ENCODE measurements around the gene GDF15. TPM values are rescaled to one million over a fixed set of nuclear protein-coding genes. Genes with fewer than 3 reads are reported as not detected.
"Not testable (repeated sequence)": the region's sequence is repeated elsewhere in the genome, so short reads cannot be mapped to it uniquely, and the experiment has no call there.

Gene GDF15
- total and polyA plus RNA-seq, 3 donors from 2014 or later: 0.93 to 2.5 (median 1.0) TPM

GRCh38 chr19:18363787-18364186 lies 22.2 kb upstream of the GDF15 start:
- Histone ChIP-seq H3K27ac (peak overlapping the region; percentile 80 to 86), H3K36me3 (ENCODE audit: low read depth, missing control alignments) (no peaks in the 10 kb centered on the region), H3K27me3 (no peaks in the 10 kb centered on the region), H3K9me3 (no peaks in the 10 kb centered on the region), H3K4me3 (no peak overlapping the region), H3K4me1 (peaks cover 26% of the 10 kb centered on the region)
- TF ChIP-seq POLR2A (IDR thresholded peaks at IDR 0.05) (no peak), CTCF (IDR thresholded peaks at IDR 0.05) (no peak)
- intact Hi-C loops (cut with DNase I; ENCODE audit: low total_unique reads): no loop called here
- WGBS, 2 donors: 38 to 54% methylated on average over 6 of the region's 6 CpGs
- DNase-seq: peak; percentile 38

GRCh38 chr19:18364277-18364825 lies 21.6 kb upstream of the GDF15 start:
- WGBS, 2 donors: 42 to 67% methylated on average over 9 to 11 of the region's 11 CpGs
- H3K9me3 ChIP-seq; intact Hi-C loops (cut with DNase I; ENCODE audit: low total_unique reads); H3K27me3 ChIP-seq; H3K4me3 ChIP-seq; DNase-seq; H3K36me3 ChIP-seq (ENCODE audit: low read depth, missing control alignments): not testable (repeated sequence)
- Histone ChIP-seq H3K4me1 (peaks cover 26% of the 10 kb centered on the region), H3K27ac (peak overlapping the region; percentile 80 to 86)

- Histone ChIP-seq H3K27ac (peak overlapping the region; percentile 80 to 86), H3K36me3 (ENCODE audit: low read depth, missing control alignments) (no peaks in the 10 kb centered on the region), H3K4me1 (peaks cover 26% of the 10 kb centered on the region), H3K4me3 (no peak overlapping the region), H3K9me3 (no peaks in the 10 kb centered on the region), H3K27me3 (no peaks in the 10 kb centered on the region)
- WGBS, 2 donors: 24 to 26% methylated on average over 15 of the region's 15 CpGs
- intact Hi-C loops (cut with DNase I; ENCODE audit: low total_unique reads): no loop called here
- DNase-seq: peak; percentile 88
- no peak for TF ChIP-seq POLR2A (IDR thresholded peaks at IDR 0.05)
- no peak for TF ChIP-seq CTCF (IDR thresholded peaks at IDR 0.05)
Observed at GRCh38 chr19:18364826-18365528, 21.0 kb upstream of the GDF15 start.

GRCh38 chr19:18366021-18366435 lies 19.9 kb upstream of the GDF15 start:
- H3K9me3 ChIP-seq: no peaks in the 10 kb centered on the region
- TF ChIP-seq POLR2A (IDR thresholded peaks at IDR 0.05): no peak
- TF ChIP-seq CTCF (IDR thresholded peaks at IDR 0.05): no peak
- intact Hi-C loops (cut with DNase I; ENCODE audit: low total_unique reads): no loop called here
- WGBS, 2 donors: 89 to 91% methylated on average over 2 of the region's 2 CpGs
- no peak for DNase-seq
- H3K27me3 ChIP-seq: no peaks in the 10 kb centered on the region
- H3K4me3 ChIP-seq: no peak overlapping the region
- H3K4me1 ChIP-seq: peaks cover 26% of the 10 kb centered on the region
- H3K27ac ChIP-seq: peak overlapping the region in 1 of 2 donors; percentile 86
- no peaks in the 10 kb centered on the region for H3K36me3 ChIP-seq (ENCODE audit: low read depth, missing control alignments)

- Histone ChIP-seq H3K4me3 (no peak overlapping the region), H3K4me1 (peaks cover 23% of the 10 kb centered on the region), H3K27me3 (no peaks in the 10 kb centered on the region), H3K36me3 (ENCODE audit: low read depth, missing control alignments) (no peaks in the 10 kb centered on the region), H3K27ac (no peak overlapping the region), H3K9me3 (no peaks in the 10 kb centered on the region)
- TF ChIP-seq POLR2A (IDR thresholded peaks at IDR 0.05) (no peak), CTCF (IDR thresholded peaks at IDR 0.05) (no peak)
- 82 to 85% methylated on average over 12 to 15 of the region's 15 CpGs for WGBS, 2 donors
- intact Hi-C loops (cut with DNase I; ENCODE audit: low total_unique reads): no loop called here
- DNase-seq: no peak
Observed at GRCh38 chr19:18368504-18369222, 17.3 kb upstream of the GDF15 start.

Data from testis (tissue), 3 donors.